H1 (cell line): ENCODE measurements around the gene FAM76B.

Experiments
- BRCA1 ChIP-seq: IDR thresholded peaks from 2 replicates; pipeline ENCODE4 v1.6.1; 2012; ENCODE audit warnings: low read depth, low read length, improper control_type of control experiment
- CEBPB ChIP-seq: IDR thresholded peaks from 2 replicates; pipeline ENCODE4 v1.6.1; 2012; ENCODE audit warnings: low read depth, low read length
- CHD1 ChIP-seq: IDR thresholded peaks from 2 replicates; pipeline ENCODE4 v1.6.1; 2012; ENCODE audit warnings: low read depth, low read length, improper control_type of control experiment
- CHD2 ChIP-seq: IDR thresholded peaks from 2 replicates; pipeline ENCODE4 v1.6.1; 2012; ENCODE audit warnings: low read length, improper control_type of control experiment
- CTCF ChIP-seq, 3 experiments: IDR thresholded peaks; 1 replicate in 2 of 3; 2 replicates in 1 of 3; pipeline versions ENCODE4 v1.5.1 to v1.6.1; 2011; ENCODE audit warnings: low read length in 3 of 3, mild to moderate bottlenecking in 3 of 3, inconsistent platforms in 2 of 3, low read depth in 1 of 3, moderate library complexity in 1 of 3; ENCODE audit not compliant: insufficient read depth in 1 of 3; ENCODE audit errors: control extremely low read depth in 1 of 3
- GABPA ChIP-seq: IDR thresholded peaks from 2 replicates; pipeline ENCODE4 v1.6.1; 2011; ENCODE audit warnings: mild to moderate bottlenecking, low read length, moderate library complexity, borderline replicate concordance; ENCODE audit not compliant: insufficient read depth
- GTF2F1 ChIP-seq: IDR thresholded peaks from 2 replicates; pipeline ENCODE4 v1.6.1; 2012; ENCODE audit warnings: low read depth, low read length, improper control_type of control experiment, borderline replicate concordance
- JUND ChIP-seq: IDR thresholded peaks from 2 replicates; pipeline ENCODE4 v1.6.1; 2011; ENCODE audit warnings: mild to moderate bottlenecking, improper control_type of control experiment, low read length
- POLR2A ChIP-seq, 2 experiments: IDR thresholded peaks; 1 replicate in 1 of 2; 2 replicates in 1 of 2; pipeline ENCODE4 v1.6.1; 2011; ENCODE audit warnings: low read depth in 2 of 2, low read length in 2 of 2, mild to moderate bottlenecking in 2 of 2; ENCODE audit errors: control extremely low read depth in 1 of 2
- POLR2AphosphoS5 ChIP-seq: IDR thresholded peaks from 2 replicates; pipeline ENCODE4 v1.6.1; 2011; ENCODE audit warnings: low read depth, low read length
- RBBP5 ChIP-seq: IDR thresholded peaks from 2 replicates; pipeline ENCODE4 v1.7.1; 2012; ENCODE audit warnings: low read depth, mild to moderate bottlenecking, inconsistent platforms, low read length, moderate library complexity, borderline replicate concordance
- SP4 ChIP-seq: IDR thresholded peaks from 2 replicates; pipeline ENCODE4 v1.6.1; 2012; ENCODE audit warnings: low read length, inconsistent platforms
- TEAD4 ChIP-seq: IDR thresholded peaks from 2 replicates; pipeline ENCODE4 v1.6.1; 2012; ENCODE audit warnings: low read depth, low read length, inconsistent platforms, mixed read lengths

DNA sequence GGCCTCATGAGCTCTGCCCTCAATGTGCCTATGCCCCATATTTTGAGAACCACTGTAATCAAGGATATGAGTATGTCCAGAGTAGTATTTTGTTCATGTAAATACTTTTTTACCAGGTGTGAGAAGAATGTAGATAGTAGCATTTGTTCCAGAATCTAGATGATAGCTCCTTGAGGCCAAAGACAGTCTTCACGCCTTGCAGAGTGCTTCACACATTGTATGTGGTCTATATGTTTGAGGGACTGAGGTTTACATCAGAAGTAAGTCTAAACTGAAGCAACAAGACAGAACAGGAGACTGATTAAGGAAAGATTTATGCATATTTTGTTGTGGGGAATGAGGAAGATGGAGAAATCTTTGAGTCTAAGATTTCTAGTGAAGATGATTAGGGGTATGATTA, 13.2 kb upstream of the FAM76B start:
- TF ChIP-seq CTCF (IDR thresholded peaks at IDR 0.05; ENCODE audit: control extremely low read depth in 1 of 3, insufficient read depth in 1 of 3, low read depth in 1 of 3, low read length in 3 of 3): no peak
- TF ChIP-seq GABPA: no peak
- no peak for TF ChIP-seq CHD1
- no peak for TF ChIP-seq POLR2A (IDR thresholded peaks at IDR 0.05; ENCODE audit: control extremely low read depth in 1 of 2, low read depth in 2 of 2, low read length in 2 of 2)
- TF ChIP-seq BRCA1: no peak
- TF ChIP-seq RBBP5: no peak
- TF ChIP-seq SP4: no peak
- TF ChIP-seq POLR2AphosphoS5: no peak
- TF ChIP-seq CEBPB: no peak
- no peak for TF ChIP-seq TEAD4
- TF ChIP-seq JUND: no peak
- TF ChIP-seq GTF2F1: no peak
- no peak for TF ChIP-seq CHD2
